ENCODE measurements around the gene GRIK2. TPM values are rescaled to one million over a fixed set of nuclear protein-coding genes. Genes with fewer than 3 reads are reported as not detected.
A peak's percentile ranks its signal among the peaks of the same experiment; 100 is the strongest.

GRIK2 gene
- total and polyA plus RNA-seq, 2 of the 4 experiments (the other 2 are of a cell fraction) = 8.2 to 15.2 TPM

- Histone ChIP-seq H3K36me3 (ENCODE audit: control insufficient read depth, insufficient read depth, low read length) (no peaks in the 10 kb centered on the region), H4K5ac (ENCODE audit: low read depth, low read length) (no peak overlapping the region), H4K20me1 (ENCODE audit: insufficient read depth, low read length) (no peaks in the 10 kb centered on the region)
Observed at GRCh38 chr6:101777646-101778045, 384.1 kb downstream of the GRIK2 start.

More at GRCh38 chr6:101777646-101778045, 384.1 kb downstream of the GRIK2 start:
- Histone ChIP-seq H4K91ac (ENCODE audit: insufficient read depth, low read depth, low read length) (no peak overlapping the region), H2BK15ac (ENCODE audit: low read depth, low read length) (no peak overlapping the region), H2BK120ac (ENCODE audit: low read depth, low read length) (no peak overlapping the region), H3K23ac (ENCODE audit: low read depth, low read length) (no peak overlapping the region), H2BK5ac (ENCODE audit: low read depth, low read length, poor library complexity, severe bottlenecking) (no peak overlapping the region), H3K9me1 (ENCODE audit: insufficient read depth, low read length) (0 out of 2 replicates have a peak, but pooled peaks cover 3% of the 10 kb centered on the region), H2AFZ (replicated peaks; ENCODE audit: low read length, poor library complexity) (no peak overlapping the region), H2BK20ac (ENCODE audit: low read depth, low read length) (no peak overlapping the region), H3K4me2 (ENCODE audit: low read depth, low read length) (no peak overlapping the region), H3K4ac (ENCODE audit: low read depth, low read length) (no peak overlapping the region), H2AK5ac (ENCODE audit: low read depth, low read length) (no peak overlapping the region), H3K9me3 (ENCODE audit: control insufficient read depth, insufficient read depth, low read length) (no peaks in the 10 kb centered on the region), H3K14ac (replicated peaks; ENCODE audit: low read depth, low read length) (peak overlapping the region; percentile 51; the same call in 1 of the 2 replicates), H3K4me3 (ENCODE audit: insufficient read depth, low read depth, low read length) (no peak overlapping the region), H4K8ac (ENCODE audit: low read depth in 2 of 2, low read length in 2 of 2) (no peak overlapping the region), H3K56ac (ENCODE audit: extremely low read depth, insufficient read depth, low read length) (no peak overlapping the region), H3K27ac (ENCODE audit: insufficient read depth, low read length) (no peak overlapping the region), H2AK9ac (replicated peaks; ENCODE audit: low read depth, low read length, poor library complexity) (no peak overlapping the region), H3K79me1 (ENCODE audit: low read depth in 1 of 2, low read length in 2 of 2) (no peaks in the 10 kb centered on the region), H3K27me3 (ENCODE audit: control insufficient read depth, insufficient read depth, low read length) (no peaks in the 10 kb centered on the region), H3K4me1 (ENCODE audit: control insufficient read depth, insufficient read depth, low read length) (no peaks in the 10 kb centered on the region), H3K9ac (ENCODE audit: low read depth, low read length) (no peak overlapping the region), H3K18ac (ENCODE audit: low read depth, low read length) (no peak overlapping the region)
- ChIA-PET CTCF (interaction anchor here (0.5 kb wide), 1 partner anchor 61 kb away, joined by 3 read pairs; no protein-coding TSS in a partner anchor), POLR2A (ENCODE audit: unreplicated experiment) (no interaction called here)
- ATAC-seq (ENCODE audit: low read depth) (no peak), DNase-seq (no peak)
- dilution Hi-C loops (cut with HindIII; ENCODE audit: low sequenced_read_pairs, unreplicated experiment) (no loop called here), in situ Hi-C loops (cut with MboI; ENCODE audit: low sequenced_read_pairs) (no loop called here), intact Hi-C loops (cut with micrococcal nuclease) (loop anchor here (10.0 kb wide), 1 partner anchor 907 kb away; no protein-coding TSS in a partner anchor)
- TF ChIP-seq MAFK (IDR thresholded peaks at IDR 0.05; ENCODE audit: low read depth, low read length) (no peak), SMC3 (IDR thresholded peaks at IDR 0.05; ENCODE audit: low read depth, low read length) (no peak), CEBPB (IDR thresholded peaks at IDR 0.05; ENCODE audit: low read depth, low read length) (no peak), RAD21 (IDR thresholded peaks at IDR 0.05; ENCODE audit: low read length) (no peak), CTCF (conservative IDR thresholded peaks at IDR 0.05; ENCODE audit: low read depth, low read length) (no peak), NFE2L2 (IDR thresholded peaks at IDR 0.05; ENCODE audit: low read depth, low read length) (no peak), FOS (IDR thresholded peaks at IDR 0.05; ENCODE audit: low read depth, low read length) (no peak), MAZ (IDR thresholded peaks at IDR 0.05; ENCODE audit: borderline replicate concordance, low read depth, low read length) (no peak), POLR2A (IDR thresholded peaks at IDR 0.05; ENCODE audit: low read depth, low read length) (no peak), CHD1 (IDR thresholded peaks at IDR 0.05; ENCODE audit: low read depth, low read length) (no peak), RFX5 (IDR thresholded peaks at IDR 0.05; ENCODE audit: low read depth, low read length) (no peak), ELK1 (IDR thresholded peaks at IDR 0.05; ENCODE audit: borderline replicate concordance, low read depth, low read length) (no peak), MXI1 (IDR thresholded peaks at IDR 0.05; ENCODE audit: borderline replicate concordance, low read depth, low read length) (no peak), USF2 (IDR thresholded peaks at IDR 0.05; ENCODE audit: low read depth, low read length) (no peak), RCOR1 (IDR thresholded peaks at IDR 0.05; ENCODE audit: insufficient replicate concordance, low read length) (no peak), BHLHE40 (IDR thresholded peaks at IDR 0.05; ENCODE audit: low read depth, low read length) (no peak)
- no CpG with 5 or more reads among the region's 2 CpGs for WGBS, 2 experiments (ENCODE audit: extremely low coverage in 2 of 2, insufficient read length in 1 of 2)
- BruUV-seq (replicated peaks) = no TSS peak

All from IMR-90 (cell line).